Measurements from ENCODE around the gene GALNT6. TPM values are rescaled to one million over a fixed set of nuclear protein-coding genes. Genes with fewer than 3 reads are reported as not detected.

Gene GALNT6
- total RNA-seq, 4 donors from 2014 or later, result 2.1 to 3.5 (median 2.4) TPM

- Histone ChIP-seq H3K9me3 (no peaks in the 10 kb centered on the region), H3K36me3 (no peaks in the 10 kb centered on the region), H3K27ac (no peak overlapping the region), H3K4me3 (peak overlapping the region in 1 of 2 donors; percentile 56), H3K27me3 (peaks cover 44% of the 10 kb centered on the region), H3K4me1 (peaks cover 0 to 15% (median 11%) of the 10 kb centered on the region in 3 donors)
- TF ChIP-seq EP300 (IDR thresholded peaks at IDR 0.05) (no peak), POLR2A (IDR thresholded peaks at IDR 0.05) (no peak), POLR2AphosphoS5 (IDR thresholded peaks at IDR 0.05) (no peak), CTCF (IDR thresholded peaks at IDR 0.05) (no peak)
- no peak for ATAC-seq
- 60 to 63% methylated on average over 11 to 19 of the region's 22 CpGs for whole genome bisulfite sequencing, 2 donors (ENCODE audit: low coverage in 1 of 2)
Measured at GRCh38 chr12:51392556-51393237, 1.5 kb upstream of the GALNT6 start.

GRCh38 chr12:51390891-51391282 is 319 bp downstream of the GALNT6 start:
- no CpG with 5 or more reads among the region's 8 CpGs for WGBS, 2 donors (ENCODE audit: low coverage in 1 of 2)
- Histone ChIP-seq H3K4me3 (peak overlapping the region; percentile 31 to 56), H3K27ac (peak overlapping the region in 2 of 4 donors; percentile 31 to 71), H3K4me1 (peaks cover 0 to 15% (median 11%) of the 10 kb centered on the region in 3 donors), H3K36me3 (no peaks in the 10 kb centered on the region), H3K27me3 (peaks cover 44% of the 10 kb centered on the region), H3K9me3 (no peaks in the 10 kb centered on the region)
- TF ChIP-seq CTCF (IDR thresholded peaks at IDR 0.05) (no peak), EP300 (IDR thresholded peaks at IDR 0.05) (no peak), POLR2A (IDR thresholded peaks at IDR 0.05) (no peak), POLR2AphosphoS5 (IDR thresholded peaks at IDR 0.05) (no peak)
- peak; percentile 26 for ATAC-seq

- ATAC-seq, result no peak
- TF ChIP-seq POLR2AphosphoS5 (IDR thresholded peaks at IDR 0.05), result no peak
- no peak for TF ChIP-seq CTCF (IDR thresholded peaks at IDR 0.05)
- no peak overlapping the region for H3K4me3 ChIP-seq
- peaks cover 43% of the 10 kb centered on the region for H3K27me3 ChIP-seq
- H3K4me1 ChIP-seq, result peaks cover 0 to 15% (median 11%) of the 10 kb centered on the region in 3 donors
- 92 to 100% methylated on average over 1 to 2 of the region's 6 CpGs for WGBS, 2 donors (ENCODE audit: low coverage in 1 of 2)
- no peak overlapping the region for H3K27ac ChIP-seq
- no peaks in the 10 kb centered on the region for H3K36me3 ChIP-seq
- no peaks in the 10 kb centered on the region for H3K9me3 ChIP-seq
Measured at GRCh38 chr12:51390457-51390856, 749 bp downstream of the GALNT6 start.

- Histone ChIP-seq H3K36me3 (no peaks in the 10 kb centered on the region), H3K4me3 (no peak overlapping the region), H3K4me1 (peaks cover 0 to 15% (median 11%) of the 10 kb centered on the region in 3 donors), H3K27me3 (peaks cover 40% of the 10 kb centered on the region), H3K27ac (no peak overlapping the region), H3K9me3 (no peaks in the 10 kb centered on the region)
- WGBS, 2 donors (ENCODE audit: low coverage in 1 of 2), result 62 to 86% methylated on average over 1 to 2 of the region's 2 CpGs
- ATAC-seq, result no peak
- TF ChIP-seq POLR2AphosphoS5 (IDR thresholded peaks at IDR 0.05) (no peak), EP300 (IDR thresholded peaks at IDR 0.05) (no peak), CTCF (IDR thresholded peaks at IDR 0.05) (no peak), POLR2A (IDR thresholded peaks at IDR 0.05) (no peak)
Measured at GRCh38 chr12:51389302-51389999, 1.8 kb downstream of the GALNT6 start.

- no peaks in the 10 kb centered on the region for H3K36me3 ChIP-seq
- H3K4me1 ChIP-seq, result peaks cover 0 to 15% (median 11%) of the 10 kb centered on the region in 3 donors
- no peak overlapping the region for H3K4me3 ChIP-seq
- 93% methylated on average over 3 to 4 of the region's 5 CpGs for WGBS, 2 donors (ENCODE audit: low coverage in 1 of 2)
- H3K9me3 ChIP-seq, result no peaks in the 10 kb centered on the region
- peaks cover 34% of the 10 kb centered on the region for H3K27me3 ChIP-seq
- no peak for ATAC-seq
- no peak overlapping the region for H3K27ac ChIP-seq
- TF ChIP-seq EP300 (IDR thresholded peaks at IDR 0.05), result no peak
- TF ChIP-seq POLR2A (IDR thresholded peaks at IDR 0.05), result no peak
- no peak for TF ChIP-seq CTCF (IDR thresholded peaks at IDR 0.05)
- no peak for TF ChIP-seq POLR2AphosphoS5 (IDR thresholded peaks at IDR 0.05)
Measured at GRCh38 chr12:51388846-51389245, 2.4 kb downstream of the GALNT6 start.
